ENCODE data around the gene POU2AF1. TPM values are rescaled to one million over a fixed set of nuclear protein-coding genes. Genes with fewer than 3 reads are reported as not detected.

Gene POU2AF1
- total RNA-seq, 1 experiment from 2014 or later: not detected

DNA sequence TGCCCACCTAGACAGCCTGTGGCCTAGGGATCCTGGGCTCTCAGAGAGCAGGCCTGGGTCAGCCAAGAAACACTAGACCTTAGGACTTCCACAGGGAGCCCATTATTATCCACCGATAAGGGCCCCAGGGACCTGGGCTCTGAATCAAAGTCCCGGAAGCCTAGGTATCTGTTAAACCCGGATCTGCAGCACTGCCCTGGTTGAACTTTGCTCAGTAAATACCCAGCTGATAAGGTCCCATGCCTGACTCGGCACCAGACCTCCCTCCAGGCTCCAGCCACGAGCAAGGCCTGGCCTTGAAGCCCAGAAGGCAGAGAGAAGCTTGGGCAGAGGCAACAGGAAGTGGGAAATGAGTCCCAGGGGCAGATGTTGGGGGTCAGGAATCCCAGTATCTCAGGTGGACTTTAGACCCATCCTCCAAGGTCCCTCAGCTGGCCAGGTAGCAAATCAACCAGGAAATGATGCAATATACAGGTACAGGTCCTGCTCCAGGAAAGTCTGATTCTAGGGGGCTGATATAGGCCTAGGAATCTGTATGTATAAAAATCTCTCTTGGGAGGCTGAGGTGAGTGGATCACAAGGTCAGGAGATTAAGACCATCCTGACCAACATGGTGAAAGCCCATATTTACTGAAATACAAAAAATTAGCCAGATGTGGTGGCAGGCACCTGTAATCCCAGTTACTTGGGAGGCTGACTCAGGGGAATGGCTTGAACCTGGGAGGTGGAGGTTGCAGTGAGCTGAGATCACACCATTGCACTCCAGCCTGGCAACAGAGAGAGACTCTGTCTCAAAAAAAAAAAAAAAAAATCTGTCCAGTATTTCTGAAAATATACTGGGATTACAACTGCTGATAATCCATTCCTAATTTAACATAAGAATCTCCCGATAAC, 18.7 kb downstream of the POU2AF1 start:
- no peaks in the 10 kb centered on the region for H3K9me2 ChIP-seq (replicated peaks; ENCODE audit: low read length)
- H3K27ac ChIP-seq (ENCODE audit: low read length): no peak overlapping the region
- ATAC-seq: no peak
- H3K9ac ChIP-seq (ENCODE audit: low read length): no peak overlapping the region
- no TSS peak for BruUV-seq (replicated peaks)
- H2AFZ ChIP-seq (ENCODE audit: low read length): no peak overlapping the region
- H3F3A ChIP-seq (ENCODE audit: low read length, unreplicated experiment): no peaks in the 10 kb centered on the region
- ChIA-PET CTCF (no interaction called here), POLR2A (ENCODE audit: unreplicated experiment) (no interaction called here)
- no peak overlapping the region for H3K4me3 ChIP-seq (ENCODE audit: low read length)
- no peaks in the 10 kb centered on the region for H3K79me2 ChIP-seq (ENCODE audit: low read length)
- no peak overlapping the region for H3K4me2 ChIP-seq (ENCODE audit: low read length)
- TF ChIP-seq EZH2phosphoT487 (IDR thresholded peaks at IDR 0.05; ENCODE audit: borderline replicate concordance, low read length) (no peak), EZH2 (IDR thresholded peaks at IDR 0.05; ENCODE audit: low read length, unreplicated experiment) (no peak)
- TF ChIP-seq, protein P1, sequence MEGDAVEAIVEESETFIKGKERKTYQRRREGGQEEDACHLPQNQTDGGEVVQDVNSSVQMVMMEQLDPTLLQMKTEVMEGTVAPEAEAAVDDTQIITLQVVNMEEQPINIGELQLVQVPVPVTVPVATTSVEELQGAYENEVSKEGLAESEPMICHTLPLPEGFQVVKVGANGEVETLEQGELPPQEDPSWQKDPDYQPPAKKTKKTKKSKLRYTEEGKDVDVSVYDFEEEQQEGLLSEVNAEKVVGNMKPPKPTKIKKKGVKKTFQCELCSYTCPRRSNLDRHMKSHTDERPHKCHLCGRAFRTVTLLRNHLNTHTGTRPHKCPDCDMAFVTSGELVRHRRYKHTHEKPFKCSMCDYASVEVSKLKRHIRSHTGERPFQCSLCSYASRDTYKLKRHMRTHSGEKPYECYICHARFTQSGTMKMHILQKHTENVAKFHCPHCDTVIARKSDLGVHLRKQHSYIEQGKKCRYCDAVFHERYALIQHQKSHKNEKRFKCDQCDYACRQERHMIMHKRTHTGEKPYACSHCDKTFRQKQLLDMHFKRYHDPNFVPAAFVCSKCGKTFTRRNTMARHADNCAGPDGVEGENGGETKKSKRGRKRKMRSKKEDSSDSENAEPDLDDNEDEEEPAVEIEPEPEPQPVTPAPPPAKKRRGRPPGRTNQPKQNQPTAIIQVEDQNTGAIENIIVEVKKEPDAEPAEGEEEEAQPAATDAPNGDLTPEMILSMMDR (conservative IDR thresholded peaks at IDR 0.05; ENCODE audit: low read depth, low read length): no peak
- intact Hi-C loops (cut with micrococcal nuclease): no loop called here
- H3K9me3 ChIP-seq (ENCODE audit: low read length): no peaks in the 10 kb centered on the region
- peaks cover 28% of the 10 kb centered on the region; the same call in 1 of the 2 replicates for H3K27me3 ChIP-seq (ENCODE audit: low read length)
- H3K36me3 ChIP-seq (ENCODE audit: low read depth, low read length): no peaks in the 10 kb centered on the region
- no peak for DNase-seq
- H3K4me1 ChIP-seq (ENCODE audit: insufficient read depth, low read length): no peaks in the 10 kb centered on the region
- no peaks in the 10 kb centered on the region for H4K20me1 ChIP-seq (ENCODE audit: low read length)

DNA sequence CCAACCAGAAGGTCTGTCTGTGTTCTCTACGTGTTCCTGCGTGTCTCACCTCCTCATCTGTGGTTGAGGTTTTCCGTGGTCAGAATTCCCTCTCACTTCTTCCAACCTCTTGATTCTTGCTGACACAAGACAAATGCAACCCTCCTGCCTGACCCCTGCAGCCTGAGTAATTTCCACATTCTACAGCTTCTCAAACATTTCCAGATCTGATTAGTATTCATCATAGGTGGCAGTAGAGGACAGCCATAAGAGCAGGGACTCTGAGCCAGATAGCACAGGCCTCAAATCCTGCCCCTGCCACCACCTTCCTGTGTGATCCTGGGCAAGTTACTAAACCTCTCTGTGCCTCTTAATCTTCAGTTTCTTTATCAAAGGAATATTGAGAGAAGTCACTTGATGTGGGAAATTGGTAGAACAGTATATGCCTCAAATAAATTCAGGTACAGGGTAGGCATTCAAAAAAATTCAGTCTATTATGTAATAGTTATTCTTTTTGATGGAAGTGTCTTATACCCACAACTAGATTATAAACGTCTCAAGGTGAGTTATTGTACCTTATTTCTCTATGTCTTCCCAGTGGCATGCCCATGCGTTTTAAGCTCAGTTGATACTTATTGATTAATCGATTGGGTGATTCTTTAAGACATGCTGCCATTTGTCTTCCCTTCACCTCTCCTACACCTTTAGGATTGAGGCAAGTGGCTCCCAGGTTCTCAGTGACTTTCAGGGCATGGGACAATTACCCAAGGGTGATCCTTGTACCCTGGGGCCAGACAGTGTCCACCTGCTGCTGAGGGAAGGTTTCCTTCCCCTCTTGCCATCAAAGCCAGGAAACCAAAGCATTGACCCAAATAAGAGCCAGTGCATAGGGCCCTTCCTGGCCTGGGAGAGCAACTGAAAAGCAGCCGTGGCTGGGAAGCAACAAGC, 19.6 kb downstream of the POU2AF1 start:
- DNase-seq: no peak
- BruUV-seq (replicated peaks): no TSS peak
- H3K9me2 ChIP-seq (replicated peaks; ENCODE audit: low read length): no peaks in the 10 kb centered on the region
- TF ChIP-seq EZH2phosphoT487 (IDR thresholded peaks at IDR 0.05; ENCODE audit: borderline replicate concordance, low read length): no peak
- TF ChIP-seq, protein P1 (conservative IDR thresholded peaks at IDR 0.05; ENCODE audit: low read depth, low read length): 0 out of 2 replicates have a peak, but pooled peaks have one; percentile 29
- no peak; the same call in 1 of the 2 replicates for ATAC-seq
- no peak overlapping the region for H3K4me3 ChIP-seq (ENCODE audit: low read length)
- no peak overlapping the region for H2AFZ ChIP-seq (ENCODE audit: low read length)
- H3F3A ChIP-seq (ENCODE audit: low read length, unreplicated experiment): no peaks in the 10 kb centered on the region
- no peak overlapping the region for H3K4me2 ChIP-seq (ENCODE audit: low read length)
- H3K36me3 ChIP-seq (ENCODE audit: low read depth, low read length): no peaks in the 10 kb centered on the region
- no peak overlapping the region for H3K9ac ChIP-seq (ENCODE audit: low read length)
- peaks cover 19% of the 10 kb centered on the region; the same call in 1 of the 2 replicates for H3K27me3 ChIP-seq (ENCODE audit: low read length)
- no peak overlapping the region for H3K27ac ChIP-seq (ENCODE audit: low read length)
- no peaks in the 10 kb centered on the region for H3K79me2 ChIP-seq (ENCODE audit: low read length)
- ChIA-PET POLR2A (ENCODE audit: unreplicated experiment) (no interaction called here), CTCF (no interaction called here)
- no peaks in the 10 kb centered on the region for H4K20me1 ChIP-seq (ENCODE audit: low read length)
- no peaks in the 10 kb centered on the region for H3K9me3 ChIP-seq (ENCODE audit: low read length)
- intact Hi-C loops (cut with micrococcal nuclease): no loop called here
- no peaks in the 10 kb centered on the region for H3K4me1 ChIP-seq (ENCODE audit: insufficient read depth, low read length)

Measured in PC-3 (cell line).